ENCODE data around the gene NFYC.

- no peak for TF ChIP-seq CTCF (conservative IDR thresholded peaks at IDR 0.05 in 1 of 2, IDR thresholded peaks at IDR 0.05 in 1 of 2; ENCODE audit: extremely low read depth in 1 of 2, insufficient read depth in 1 of 2, low read depth in 1 of 2, low read length in 2 of 2)
- TF ChIP-seq EZH2 (IDR thresholded peaks at IDR 0.05; ENCODE audit: borderline replicate concordance, low read length), result no peak
These were observed 37.5 kb upstream of the NFYC start for GRCh38 chr1:40653851-40654537.
